Measurements from ENCODE around the gene MYT1. TPM values are rescaled to one million over a fixed set of nuclear protein-coding genes. Genes with fewer than 3 reads are reported as not detected.

MYT1 gene
- total RNA-seq, 8 experiments from 2014 or later = 0.10 to 42.7 (median 14.0) TPM

GRCh38 chr20:64254156-64254555, 89.9 kb downstream of the MYT1 start:
- WGBS, 10 experiments = 67 to 100% (median 88%) methylated on average over 1 to 3 of the region's 5 CpGs; no CpG with 5 or more reads in 7 of the 10 experiments
- Histone ChIP-seq H3K27ac (no peak overlapping the region), H3K4me3 (no peak overlapping the region), H3K4me1 (replicated peaks in 1 of 2) (peaks cover 8 to 12% of the 10 kb centered on the region in 2 donors)
- ATAC-seq (replicated peaks in 6 of 8) = no peak
- in situ Hi-C loops (cut with MboI; ENCODE audit: low pct_unique_long_range_greater_than_20kb in 2 of 9, low sequenced_read_pairs in 9 of 9, unreplicated experiment in 9 of 9) = no loop called here

DNA sequence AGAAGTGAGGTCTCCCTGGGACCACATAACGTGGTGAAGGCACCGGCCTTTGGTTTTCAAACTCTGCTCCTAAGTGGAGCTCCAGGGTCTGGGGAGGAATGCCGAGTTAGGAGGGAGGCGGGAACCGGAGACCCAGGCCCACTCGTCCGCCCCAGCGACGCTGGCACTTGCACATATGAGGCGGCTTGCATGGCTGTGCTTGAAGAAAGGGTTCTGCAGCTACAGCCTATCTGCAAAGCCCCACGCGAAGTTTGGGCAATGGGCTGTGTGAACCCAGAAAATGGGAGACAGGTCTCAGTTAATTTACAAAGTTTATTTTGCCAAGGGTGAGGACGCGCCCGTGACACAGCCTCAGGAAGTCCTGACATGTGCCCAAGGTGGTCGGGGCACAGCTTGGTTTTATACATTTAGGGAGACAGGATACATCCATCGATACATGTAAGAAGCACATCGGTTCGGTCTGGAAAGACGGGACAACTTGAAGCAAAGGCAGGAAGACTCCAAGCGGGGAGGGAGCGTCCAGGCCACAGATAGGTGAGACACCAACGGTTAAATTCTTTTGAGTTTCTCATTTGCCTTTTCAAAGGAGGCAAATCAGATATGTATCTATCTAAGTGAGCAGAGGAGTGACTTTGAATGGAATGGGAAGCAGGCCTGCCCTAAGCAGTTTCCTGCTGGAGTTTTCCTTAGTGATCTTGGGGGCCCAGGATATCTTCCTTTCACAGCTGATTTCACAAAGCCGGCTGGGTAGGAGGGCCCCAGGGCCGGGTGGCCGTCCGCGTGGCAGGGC, 90.5 kb downstream of the MYT1 start:
- ATAC-seq (replicated peaks in 6 of 8) = peak in 2 of 8 experiments; percentile 39 to 47
- Histone ChIP-seq H3K4me1 (replicated peaks in 1 of 2) (peaks cover 8 to 12% of the 10 kb centered on the region in 2 donors), H3K4me3 (peak overlapping the region; percentile 73 to 91 (median 85)), H3K27ac (peak overlapping the region; percentile 58 to 76)
- WGBS, 10 experiments = 84 to 100% (median 87%) methylated on average over 2 to 16 of the region's 28 CpGs; no CpG with 5 or more reads in 1 of the 10 experiments
- in situ Hi-C loops (cut with MboI; ENCODE audit: low pct_unique_long_range_greater_than_20kb in 2 of 9, low sequenced_read_pairs in 9 of 9, unreplicated experiment in 9 of 9) = no loop called here

- Histone ChIP-seq H3K27ac (peak within 1 kb of the TSS; percentile 58 to 76), H3K4me3 (peak within 1 kb of the TSS; percentile 73 to 91 (median 85)), H3K4me1 (replicated peaks in 1 of 2) (peaks cover 8 to 12% of the 10 kb centered on the region in 2 donors)
- WGBS, 10 experiments = 0 to 13% (median 0%) methylated on average over 1 to 2 of the region's 96 CpGs; no CpG with 5 or more reads in 3 of the 10 experiments
- in situ Hi-C loops (cut with MboI; ENCODE audit: low pct_unique_long_range_greater_than_20kb in 2 of 9, low sequenced_read_pairs in 9 of 9, unreplicated experiment in 9 of 9) = no loop called here
- ATAC-seq (replicated peaks in 6 of 8) = peak; percentile 86 to 94 (median 92)
Observed at GRCh38 chr20:64255361-64256281, 91.4 kb downstream of the MYT1 start, which contains the start of gene PCMTD2. TSS of gene PCMTD2 (plus strand) at chr20:64255748. CDS start at chr20:64259966, 4,218 bp downstream.

GRCh38 chr20:64256282-64256935, 92.2 kb downstream of the MYT1 start:
- H3K4me1 ChIP-seq (replicated peaks in 1 of 2) = peaks cover 8 to 12% of the 10 kb centered on the region in 2 donors
- ATAC-seq (replicated peaks in 6 of 8) = no peak
- H3K27ac ChIP-seq = peak overlapping the region; percentile 58 to 76
- H3K4me3 ChIP-seq = peak overlapping the region; percentile 73 to 91 (median 85)
- in situ Hi-C loops (cut with MboI; ENCODE audit: low pct_unique_long_range_greater_than_20kb in 2 of 9, low sequenced_read_pairs in 9 of 9, unreplicated experiment in 9 of 9) = no loop called here
- 0 to 44% (median 26%) methylated on average over 1 to 14 of the region's 15 CpGs; no CpG with 5 or more reads in 1 of the 10 experiments for WGBS, 10 experiments

DNA sequence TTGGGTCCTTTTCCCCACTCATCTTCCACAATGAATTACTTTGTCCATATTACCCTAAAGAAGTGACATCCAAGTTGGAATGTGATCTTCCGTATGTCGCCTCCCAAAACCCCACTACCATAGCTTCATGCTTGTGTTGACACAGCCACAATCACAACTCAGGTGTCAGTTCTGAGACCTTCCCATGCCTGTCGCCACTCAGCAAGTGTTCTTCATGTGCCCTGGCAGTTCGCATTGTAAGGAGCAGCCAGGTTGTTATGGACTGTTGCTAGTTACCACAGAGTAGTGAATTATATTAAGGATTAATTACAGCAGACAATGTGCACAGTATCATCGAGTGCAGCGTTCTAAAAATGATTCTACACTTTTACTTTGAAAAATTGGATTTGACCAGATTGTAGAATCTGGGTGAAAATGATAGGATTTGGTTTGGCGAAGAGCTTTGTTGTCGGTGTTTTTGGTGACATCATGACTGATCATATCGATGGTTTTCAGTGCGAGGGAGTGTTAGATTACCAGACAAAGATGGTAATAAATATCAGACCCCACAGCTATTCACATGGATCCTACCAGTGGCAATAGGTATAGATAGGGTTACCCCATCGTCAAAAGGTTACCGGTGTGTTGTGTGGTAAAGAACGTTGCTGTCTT, 93.0 kb downstream of the MYT1 start:
- H3K4me3 ChIP-seq = peak overlapping the region in 1 of 5 donors; percentile 85
- peaks cover 8 to 12% of the 10 kb centered on the region in 2 donors for H3K4me1 ChIP-seq (replicated peaks in 1 of 2)
- H3K27ac ChIP-seq = no peak overlapping the region
- ATAC-seq (replicated peaks in 6 of 8) = no peak
- WGBS, 10 experiments = 57 to 96% (median 89%) methylated on average over 3 to 10 of the region's 13 CpGs
- in situ Hi-C loops (cut with MboI; ENCODE audit: low pct_unique_long_range_greater_than_20kb in 2 of 9, low sequenced_read_pairs in 9 of 9, unreplicated experiment in 9 of 9) = no loop called here

DNA sequence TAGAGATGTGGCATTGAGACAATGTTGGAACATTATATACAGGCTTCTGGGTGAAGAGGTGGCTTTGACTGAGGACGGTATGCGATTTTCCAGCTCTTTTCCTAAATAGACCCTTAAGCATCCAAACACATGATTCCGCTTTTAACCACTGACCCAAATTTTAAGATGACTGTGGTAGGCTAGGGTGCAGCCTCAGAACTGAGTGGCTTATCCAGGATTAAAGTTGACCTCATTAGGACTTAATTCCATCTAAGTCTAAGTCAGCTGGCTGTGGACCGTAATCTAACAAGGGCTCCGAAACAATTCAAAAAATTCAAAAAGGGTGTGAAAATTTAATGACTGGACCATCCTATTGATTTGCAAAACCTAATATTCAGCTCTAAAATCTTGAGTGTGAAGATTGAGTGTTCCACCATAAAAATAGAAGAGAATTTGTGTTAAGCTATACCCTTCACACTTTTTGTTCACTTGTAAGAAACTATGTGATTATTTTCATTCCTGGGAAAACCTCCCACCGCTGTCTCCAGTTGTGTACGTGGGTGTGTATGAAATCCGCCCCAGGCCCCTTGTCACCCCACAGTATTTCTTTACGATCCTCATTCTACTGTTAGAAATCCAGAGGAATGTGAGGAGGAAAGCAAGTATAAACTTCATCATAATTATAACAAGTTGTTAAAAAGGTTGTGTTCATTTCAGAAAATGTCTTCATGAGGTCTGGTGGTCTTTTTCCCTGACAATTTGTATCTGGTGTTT, 94.0 kb downstream of the MYT1 start:
- Histone ChIP-seq H3K27ac (no peak overlapping the region), H3K4me1 (replicated peaks in 1 of 2) (peaks cover 8 to 12% of the 10 kb centered on the region in 2 donors), H3K4me3 (no peak overlapping the region)
- in situ Hi-C loops (cut with MboI; ENCODE audit: low pct_unique_long_range_greater_than_20kb in 2 of 9, low sequenced_read_pairs in 9 of 9, unreplicated experiment in 9 of 9) = no loop called here
- WGBS, 10 experiments = 37 to 100% (median 89%) methylated on average over 1 to 9 of the region's 9 CpGs
- ATAC-seq (replicated peaks in 6 of 8) = no peak

- Histone ChIP-seq H3K4me3 (no peak overlapping the region), H3K27ac (no peak overlapping the region), H3K4me1 (replicated peaks in 1 of 2) (peaks cover 8 to 12% of the 10 kb centered on the region in 2 donors)
- no peak for ATAC-seq (replicated peaks in 6 of 8)
- 34 to 100% (median 98%) methylated on average over 1 to 6 of the region's 6 CpGs for WGBS, 10 experiments
- in situ Hi-C loops (cut with MboI; ENCODE audit: low pct_unique_long_range_greater_than_20kb in 2 of 9, low sequenced_read_pairs in 9 of 9, unreplicated experiment in 9 of 9) = no loop called here
Observed at GRCh38 chr20:64260239-64260638, 96.0 kb downstream of the MYT1 start.

GRCh38 chr20:64261138-64261537, 96.9 kb downstream of the MYT1 start:
- peak; percentile 19 to 85 (median 76) for ATAC-seq (replicated peaks in 6 of 8)

DNA sequence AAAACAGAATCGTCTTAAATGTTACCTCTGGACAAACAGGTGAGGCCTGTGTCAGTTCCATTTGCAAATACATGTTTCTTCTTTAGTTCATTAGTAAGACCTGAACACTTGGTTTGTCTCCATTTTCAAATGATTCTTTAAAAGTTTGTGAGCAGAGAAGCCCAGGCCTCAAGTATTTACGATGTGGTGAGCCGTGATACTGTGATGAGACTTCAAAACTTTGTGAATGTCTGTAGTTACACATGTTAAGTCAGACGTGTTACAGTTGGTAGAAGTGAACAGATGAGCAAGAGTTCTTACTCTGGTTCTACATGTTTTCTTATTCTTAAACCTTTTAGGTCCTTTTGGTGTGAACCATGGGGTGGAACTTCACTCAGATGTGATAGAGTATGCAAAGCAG, 99.8 kb downstream of the MYT1 start:
- 40 to 100% (median 67%) methylated on average over 1 to 4 of the region's 4 CpGs for WGBS, 10 experiments
- H3K4me1 ChIP-seq (replicated peaks in 1 of 2) = no peaks in the 10 kb centered on the region
- no peak for ATAC-seq (replicated peaks in 6 of 8)
- no peak overlapping the region for H3K27ac ChIP-seq
- no peak overlapping the region for H3K4me3 ChIP-seq
- in situ Hi-C loops (cut with MboI; ENCODE audit: low pct_unique_long_range_greater_than_20kb in 2 of 9, low sequenced_read_pairs in 9 of 9, unreplicated experiment in 9 of 9) = no loop called here

More at GRCh38 chr20:64261138-64261537, 96.9 kb downstream of the MYT1 start:
- in situ Hi-C loops (cut with MboI; ENCODE audit: low pct_unique_long_range_greater_than_20kb in 2 of 9, low sequenced_read_pairs in 9 of 9, unreplicated experiment in 9 of 9) = no loop called here
- peaks cover 8 to 12% of the 10 kb centered on the region in 2 donors for H3K4me1 ChIP-seq (replicated peaks in 1 of 2)
- H3K27ac ChIP-seq = no peak overlapping the region
- 0 to 80% (median 53%) methylated on average over 1 to 9 of the region's 9 CpGs for WGBS, 10 experiments
- H3K4me3 ChIP-seq = no peak overlapping the region

- ATAC-seq (replicated peaks in 6 of 8) = no peak
- no peaks in the 10 kb centered on the region for H3K4me1 ChIP-seq (replicated peaks in 1 of 2)
- in situ Hi-C loops (cut with MboI; ENCODE audit: low pct_unique_long_range_greater_than_20kb in 2 of 9, low sequenced_read_pairs in 9 of 9, unreplicated experiment in 9 of 9) = no loop called here
- H3K4me3 ChIP-seq = no peak overlapping the region
- 83 to 100% (median 100%) methylated on average over 1 to 4 of the region's 5 CpGs; no CpG with 5 or more reads in 3 of the 10 experiments for WGBS, 10 experiments
- no peak overlapping the region for H3K27ac ChIP-seq
Observed at GRCh38 chr20:64265201-64265600, 100.9 kb downstream of the MYT1 start.

DNA sequence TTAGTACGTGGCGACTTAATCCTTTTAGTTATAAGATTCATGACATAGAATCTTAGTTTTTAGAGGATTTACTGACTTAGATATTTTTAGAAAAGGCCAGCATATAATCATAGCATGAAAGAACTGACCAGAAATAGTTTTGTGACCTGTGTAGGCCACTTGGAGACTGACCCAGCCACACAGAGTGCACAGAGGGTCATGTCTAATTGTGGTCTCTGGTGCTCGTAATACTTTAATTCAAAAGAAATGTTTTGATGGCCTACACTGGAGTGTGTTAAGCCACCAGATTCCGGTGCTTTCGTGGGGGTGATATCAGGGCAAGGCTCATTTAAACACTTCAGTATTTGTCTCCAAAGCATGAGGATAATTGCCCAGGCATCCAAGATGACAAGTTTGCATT, 102.7 kb downstream of the MYT1 start:
- WGBS, 10 experiments = 83 to 100% (median 93%) methylated on average over 1 to 5 of the region's 5 CpGs
- ATAC-seq (replicated peaks in 6 of 8) = no peak
- Histone ChIP-seq H3K4me3 (no peak overlapping the region), H3K4me1 (replicated peaks in 1 of 2) (no peaks in the 10 kb centered on the region), H3K27ac (no peak overlapping the region)
- in situ Hi-C loops (cut with MboI; ENCODE audit: low pct_unique_long_range_greater_than_20kb in 2 of 9, low sequenced_read_pairs in 9 of 9, unreplicated experiment in 9 of 9) = no loop called here

DNA sequence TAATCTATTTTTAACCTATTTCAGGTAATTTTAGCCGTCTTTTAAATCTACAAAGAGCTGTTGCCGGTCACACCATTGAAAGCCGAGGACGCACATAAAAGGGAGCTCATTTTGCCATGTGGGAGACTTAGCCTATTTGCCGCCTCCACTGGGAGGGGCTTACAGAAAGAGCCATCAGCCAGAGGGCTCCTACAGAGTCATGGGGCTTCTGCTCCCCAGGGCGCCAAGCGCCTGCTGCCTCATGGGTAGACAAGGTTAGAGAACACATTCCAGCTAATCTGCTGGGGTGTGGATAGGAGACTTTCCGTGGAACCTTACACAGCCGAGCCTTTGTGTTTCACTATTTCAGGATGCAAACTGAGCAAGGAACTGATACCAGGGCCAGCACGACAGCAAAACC, 103.9 kb downstream of the MYT1 start:
- ATAC-seq (replicated peaks in 6 of 8) = no peak
- Histone ChIP-seq H3K4me1 (replicated peaks in 1 of 2) (no peaks in the 10 kb centered on the region), H3K27ac (no peak overlapping the region), H3K4me3 (no peak overlapping the region)
- WGBS, 10 experiments = 52 to 96% (median 82%) methylated on average over 2 to 9 of the region's 10 CpGs; no CpG with 5 or more reads in 1 of the 10 experiments
- in situ Hi-C loops (cut with MboI; ENCODE audit: low pct_unique_long_range_greater_than_20kb in 2 of 9, low sequenced_read_pairs in 9 of 9, unreplicated experiment in 9 of 9) = no loop called here
